Natural killer cell (primary cell): ENCODE measurements around the gene POLDIP3. TPM values are rescaled to one million over a fixed set of nuclear protein-coding genes. Genes with fewer than 3 reads are reported as not detected.

Experiments used
- ATAC-seq, 3 donors: fragments of 150-1000 bp in 2 of 3; fragments of 200-7000 bp in 1 of 3; cut with Tn5 transposase; 1 replicate in 1 of 3; 2 replicates in 2 of 3; pipeline ENCODE4 v1.10.0; 2021; ENCODE audit warnings: mild to moderate bottlenecking in 2 of 3, moderate library complexity in 2 of 3
- DNase-seq, 2 donors: peaks; one replicate each; pipeline versions ENCODE4 v3.0.0 to v3.0.0-alpha.2; 2013 to 2021; ENCODE audit warnings: mixed read lengths in 1 of 2
- H3K27ac ChIP-seq: one replicate; pipeline ENCODE4 v1.5.1; 2013; ENCODE audit warnings: mild to moderate bottlenecking, low read length
- H3K27me3 ChIP-seq: one replicate; pipeline ENCODE4 v1.6.1; 2013; ENCODE audit warnings: low read length; ENCODE audit not compliant: control insufficient read depth, insufficient read depth
- H3K36me3 ChIP-seq: one replicate; pipeline ENCODE4 v1.6.1; 2013; ENCODE audit warnings: low read length; ENCODE audit not compliant: control insufficient read depth, insufficient read depth
- H3K4me1 ChIP-seq: one replicate; pipeline ENCODE4 v1.6.1; 2013; ENCODE audit warnings: low read length; ENCODE audit not compliant: control insufficient read depth, insufficient read depth
- H3K4me3 ChIP-seq: one replicate; pipeline ENCODE4 v1.5.1; 2013; ENCODE audit warnings: low read length
- H3K9me3 ChIP-seq: one replicate; pipeline ENCODE4 v1.6.1; 2013; ENCODE audit warnings: low read length; ENCODE audit not compliant: control insufficient read depth, insufficient read depth
- H3K27ac Mint-ChIP-seq, 2 donors: one replicate each; pipeline ENCODE4 v1.8.0; 2022; ENCODE audit warnings: mild to moderate bottlenecking in 2 of 2, mixed read lengths in 2 of 2, moderate library complexity in 1 of 2
- H3K27me3 Mint-ChIP-seq, 2 donors: one replicate each; pipeline ENCODE4 v1.8.0; 2022; ENCODE audit warnings: low read depth in 2 of 2, mixed read lengths in 2 of 2
- H3K36me3 Mint-ChIP-seq: one replicate; pipeline ENCODE4 v1.8.0; 2022; ENCODE audit warnings: mixed read lengths
- H3K4me1 Mint-ChIP-seq, 2 donors: one replicate each; pipeline ENCODE4 v1.8.0; 2022; ENCODE audit warnings: mixed read lengths in 2 of 2
- H3K4me3 Mint-ChIP-seq: one replicate; pipeline ENCODE4 v1.8.0; 2022; ENCODE audit warnings: mild to moderate bottlenecking, moderate library complexity, mixed read lengths
- H3K9me3 Mint-ChIP-seq, 2 donors: one replicate each; pipeline ENCODE4 v1.8.0; 2022; ENCODE audit warnings: mixed read lengths in 2 of 2
- CTCF ChIP-seq: fragments of 200-600 bp; IDR thresholded peaks from one replicate; pipeline ENCODE4 v1.8.0; 2022; ENCODE audit warnings: antibody characterized with exemption
- WGBS: methylation state at CpG from one replicate; pipeline ENCODE4 v1.1.7; 2013; ENCODE audit warnings: missing lambda C conversion rate; ENCODE audit not compliant: insufficient coverage; 5-methylcytosine and 5-hydroxymethylcytosine counted together
- intact Hi-C: fragments of 100-400 bp; cut with micrococcal nuclease; formaldehyde crosslinking; loops from one replicate; pipeline ENCODE4 v1.14.2; 2022
- total RNA-seq, 4 donors: library from RNA; stranded (reverse); fragments of 120-200 nt in 1 of 4; gene quantifications; one replicate each; pipeline versions ENCODE4 v1.2.3 to v1.2.4, GENCODE V29; 2013 to 2022

The POLDIP3 gene
- total RNA-seq, 3 donors from 2014 or later (not counting 1 experiment from before 2014, with no cell fraction given) = 66.1 to 82.8 (median 70.8) TPM

- peaks cover 13 to 54% of the 10 kb centered on the region in 2 donors for H3K4me1 Mint-ChIP-seq
- WGBS = 68% methylated on average over 14 of the region's 16 CpGs
- ATAC-seq = no peak
- Histone ChIP-seq H3K4me1 (peaks cover 63% of the 10 kb centered on the region), H3K9me3 (no peaks in the 10 kb centered on the region), H3K27ac (no peak overlapping the region), H3K4me3 (no peak overlapping the region), H3K27me3 (no peaks in the 10 kb centered on the region), H3K36me3 (no peaks in the 10 kb centered on the region)
- no peaks in the 10 kb centered on the region for H3K27me3 Mint-ChIP-seq
- H3K4me3 Mint-ChIP-seq = peak overlapping the region; percentile 72
- TF ChIP-seq CTCF = no peak
- H3K27ac Mint-ChIP-seq = peak overlapping the region; percentile 65 to 92
- DNase-seq = no peak
- intact Hi-C loops = no loop called here
- H3K36me3 Mint-ChIP-seq = no peaks in the 10 kb centered on the region
- no peaks in the 10 kb centered on the region for H3K9me3 Mint-ChIP-seq
Observed at GRCh38 chr22:42646569-42647525, 32.2 kb upstream of the POLDIP3 start.

- Histone ChIP-seq H3K9me3 (no peaks in the 10 kb centered on the region), H3K4me3 (no peak overlapping the region), H3K27me3 (no peaks in the 10 kb centered on the region), H3K27ac (no peak overlapping the region), H3K4me1 (peaks cover 63% of the 10 kb centered on the region), H3K36me3 (no peaks in the 10 kb centered on the region)
- no peaks in the 10 kb centered on the region for H3K9me3 Mint-ChIP-seq
- no peak for TF ChIP-seq CTCF
- no peaks in the 10 kb centered on the region for H3K36me3 Mint-ChIP-seq
- intact Hi-C loops = no loop called here
- H3K27ac Mint-ChIP-seq = peak overlapping the region; percentile 60 to 92
- no peak overlapping the region for H3K4me3 Mint-ChIP-seq
- ATAC-seq (no peak), DNase-seq (no peak)
- no peaks in the 10 kb centered on the region for H3K27me3 Mint-ChIP-seq
- WGBS = 84% methylated on average over 13 of the region's 13 CpGs
- peaks cover 13 to 54% of the 10 kb centered on the region in 2 donors for H3K4me1 Mint-ChIP-seq
Observed at GRCh38 chr22:42645938-42646568, 31.4 kb upstream of the POLDIP3 start.

- 92% methylated on average over 18 of the region's 19 CpGs for WGBS
Observed at GRCh38 chr22:42645341-42645937, 30.8 kb upstream of the POLDIP3 start.

More at GRCh38 chr22:42645341-42645937, 30.8 kb upstream of the POLDIP3 start:
- Mint-ChIP-seq H3K27me3 (no peaks in the 10 kb centered on the region), H3K27ac (peak overlapping the region; percentile 44 to 60), H3K36me3 (no peaks in the 10 kb centered on the region), H3K4me3 (peak overlapping the region; percentile 45), H3K4me1 (peaks cover 13 to 59% of the 10 kb centered on the region in 2 donors), H3K9me3 (no peaks in the 10 kb centered on the region)
- Histone ChIP-seq H3K9me3 (no peaks in the 10 kb centered on the region), H3K36me3 (no peaks in the 10 kb centered on the region), H3K4me1 (peaks cover 63% of the 10 kb centered on the region), H3K27me3 (no peaks in the 10 kb centered on the region), H3K27ac (no peak overlapping the region), H3K4me3 (no peak overlapping the region)
- no peak for TF ChIP-seq CTCF
- DNase-seq (no peak), ATAC-seq (no peak)
- intact Hi-C loops = no loop called here
